Measurements from ENCODE around the gene SDCBP2.

Gene SDCBP2

GRCh38 chr20:1376408-1377270 lies 47.7 kb upstream of the SDCBP2 start:
- Histone ChIP-seq H3K27me3 (no peaks in the 10 kb centered on the region), H3K4me1 (peaks cover 0 to 64% (median 19%) of the 10 kb centered on the region in 4 donors), H3K4me3 (no peak overlapping the region), H3K9me3 (no peaks in the 10 kb centered on the region), H3K36me3 (peaks cover 0 to 29% (median 11%) of the 10 kb centered on the region in 3 donors), H3K27ac (no peak overlapping the region)
- DNase-seq: no peak
- no peak for TF ChIP-seq CTCF (IDR thresholded peaks at IDR 0.05)
- intact Hi-C loops (cut with DNase I; ENCODE audit: low total_unique reads): no loop called here

- TF ChIP-seq CTCF (IDR thresholded peaks at IDR 0.05): no peak
- intact Hi-C loops (cut with DNase I; ENCODE audit: low total_unique reads): no loop called here
- Histone ChIP-seq H3K27me3 (no peaks in the 10 kb centered on the region), H3K36me3 (peaks cover 0 to 35% (median 15%) of the 10 kb centered on the region in 3 donors), H3K9me3 (no peaks in the 10 kb centered on the region), H3K4me1 (peaks cover 0 to 63% (median 21%) of the 10 kb centered on the region in 4 donors), H3K27ac (no peak overlapping the region), H3K4me3 (no peak overlapping the region)
- DNase-seq: no peak
These were observed 47.1 kb upstream of the SDCBP2 start for GRCh38 chr20:1376007-1376406.

- H3K4me3 ChIP-seq: no peak overlapping the region
- no peak for TF ChIP-seq CTCF (IDR thresholded peaks at IDR 0.05)
- H3K27me3 ChIP-seq: no peaks in the 10 kb centered on the region
- H3K36me3 ChIP-seq: peaks cover 3 to 40% (median 15%) of the 10 kb centered on the region in 3 donors
- DNase-seq: no peak
- peaks cover 0 to 62% (median 22%) of the 10 kb centered on the region in 4 donors for H3K4me1 ChIP-seq
- H3K9me3 ChIP-seq: no peaks in the 10 kb centered on the region
- intact Hi-C loops (cut with DNase I; ENCODE audit: low total_unique reads): no loop called here
- no peak overlapping the region for H3K27ac ChIP-seq
These were observed 46.6 kb upstream of the SDCBP2 start for GRCh38 chr20:1375515-1375914.

GRCh38 chr20:1374246-1374645 lies 45.3 kb upstream of the SDCBP2 start:
- no peak for TF ChIP-seq CTCF (IDR thresholded peaks at IDR 0.05)
- DNase-seq: no peak
- intact Hi-C loops (cut with DNase I; ENCODE audit: low total_unique reads): no loop called here
- peaks cover 0 to 62% (median 22%) of the 10 kb centered on the region in 4 donors for H3K4me1 ChIP-seq
- H3K36me3 ChIP-seq: peaks cover 3 to 46% (median 15%) of the 10 kb centered on the region in 3 donors
- H3K27me3 ChIP-seq: no peaks in the 10 kb centered on the region
- no peaks in the 10 kb centered on the region for H3K9me3 ChIP-seq
- no peak overlapping the region for H3K27ac ChIP-seq
- H3K4me3 ChIP-seq: no peak overlapping the region

GRCh38 chr20:1373614-1374013 lies 44.7 kb upstream of the SDCBP2 start:
- no peak for DNase-seq
- H3K4me3 ChIP-seq: no peak overlapping the region
- intact Hi-C loops (cut with DNase I; ENCODE audit: low total_unique reads): no loop called here
- no peaks in the 10 kb centered on the region for H3K27me3 ChIP-seq
- no peak overlapping the region for H3K27ac ChIP-seq
- peaks cover 0 to 62% (median 22%) of the 10 kb centered on the region in 4 donors for H3K4me1 ChIP-seq
- no peak for TF ChIP-seq CTCF (IDR thresholded peaks at IDR 0.05)
- H3K36me3 ChIP-seq: peaks cover 3 to 50% (median 19%) of the 10 kb centered on the region in 3 donors
- H3K9me3 ChIP-seq: no peaks in the 10 kb centered on the region

All from tibial artery (tissue), 4 donors.